ENCODE results near the gene CENPL. TPM values are rescaled to one million over a fixed set of nuclear protein-coding genes. Genes with fewer than 3 reads are reported as not detected.

Gene CENPL
- total and polyA plus RNA-seq, 9 of the 15 experiments (the other 6 are each of a cell fraction or from before 2014, with no cell fraction given) = 33.0 to 52.7 (median 39.7) TPM

DNA sequence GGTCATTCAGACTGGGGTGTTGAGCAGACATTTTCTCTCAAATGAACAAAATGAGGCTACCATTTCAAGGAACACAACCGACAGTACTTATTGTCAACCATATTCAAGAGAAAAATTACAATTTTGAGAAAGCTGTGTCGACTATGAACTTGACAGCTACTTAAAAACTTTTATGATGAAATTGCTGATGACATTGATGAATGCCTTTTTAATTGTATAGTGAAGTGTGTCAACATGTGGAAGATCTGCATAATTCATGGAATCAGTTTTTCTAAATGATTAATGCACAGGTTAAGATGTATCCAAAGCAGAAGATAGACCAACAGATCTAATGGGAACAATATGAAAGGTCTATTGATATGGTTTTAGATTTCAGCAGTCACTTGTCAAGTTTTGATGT is 34.8 kb downstream of the CENPL start (continued):
- TF ChIP-seq, protein P1, sequence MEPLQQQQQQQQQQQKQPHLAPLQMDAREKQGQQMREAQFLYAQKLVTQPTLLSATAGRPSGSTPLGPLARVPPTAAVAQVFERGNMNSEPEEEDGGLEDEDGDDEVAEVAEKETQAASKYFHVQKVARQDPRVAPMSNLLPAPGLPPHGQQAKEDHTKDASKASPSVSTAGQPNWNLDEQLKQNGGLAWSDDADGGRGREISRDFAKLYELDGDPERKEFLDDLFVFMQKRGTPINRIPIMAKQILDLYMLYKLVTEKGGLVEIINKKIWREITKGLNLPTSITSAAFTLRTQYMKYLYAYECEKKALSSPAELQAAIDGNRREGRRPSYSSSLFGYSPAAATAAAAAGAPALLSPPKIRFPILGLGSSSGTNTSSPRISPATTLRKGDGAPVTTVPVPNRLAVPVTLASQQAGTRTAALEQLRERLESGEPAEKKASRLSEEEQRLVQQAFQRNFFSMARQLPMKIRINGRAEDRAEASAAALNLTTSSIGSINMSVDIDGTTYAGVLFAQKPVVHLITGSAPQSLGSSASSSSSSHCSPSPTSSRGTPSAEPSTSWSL (CRISPR knock-in tag; IDR thresholded peaks at IDR 0.05; ENCODE audit: borderline replicate concordance) = no peak
- TF ChIP-seq, protein P2, sequence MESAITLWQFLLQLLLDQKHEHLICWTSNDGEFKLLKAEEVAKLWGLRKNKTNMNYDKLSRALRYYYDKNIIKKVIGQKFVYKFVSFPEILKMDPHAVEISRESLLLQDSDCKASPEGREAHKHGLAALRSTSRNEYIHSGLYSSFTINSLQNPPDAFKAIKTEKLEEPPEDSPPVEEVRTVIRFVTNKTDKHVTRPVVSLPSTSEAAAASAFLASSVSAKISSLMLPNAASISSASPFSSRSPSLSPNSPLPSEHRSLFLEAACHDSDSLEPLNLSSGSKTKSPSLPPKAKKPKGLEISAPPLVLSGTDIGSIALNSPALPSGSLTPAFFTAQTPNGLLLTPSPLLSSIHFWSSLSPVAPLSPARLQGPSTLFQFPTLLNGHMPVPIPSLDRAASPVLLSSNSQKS (CRISPR knock-in tag; IDR thresholded peaks at IDR 0.05) = no peak
- TF ChIP-seq XRCC4 (IDR thresholded peaks at IDR 0.05; ENCODE audit: extremely low read depth, insufficient read depth, insufficient read length) = no peak
- no peak for TF ChIP-seq MTA3 (IDR thresholded peaks at IDR 0.05; ENCODE audit: borderline replicate concordance)
- TF ChIP-seq ZNF764 (CRISPR knock-in tag; IDR thresholded peaks at IDR 0.05; ENCODE audit: low read depth) = no peak
- TF ChIP-seq, protein P3, sequence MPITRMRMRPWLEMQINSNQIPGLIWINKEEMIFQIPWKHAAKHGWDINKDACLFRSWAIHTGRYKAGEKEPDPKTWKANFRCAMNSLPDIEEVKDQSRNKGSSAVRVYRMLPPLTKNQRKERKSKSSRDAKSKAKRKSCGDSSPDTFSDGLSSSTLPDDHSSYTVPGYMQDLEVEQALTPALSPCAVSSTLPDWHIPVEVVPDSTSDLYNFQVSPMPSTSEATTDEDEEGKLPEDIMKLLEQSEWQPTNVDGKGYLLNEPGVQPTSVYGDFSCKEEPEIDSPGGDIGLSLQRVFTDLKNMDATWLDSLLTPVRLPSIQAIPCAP (CRISPR knock-in tag; IDR thresholded peaks at IDR 0.05; ENCODE audit: borderline replicate concordance) = no peak
- no peak for TF ChIP-seq NR4A1 (CRISPR knock-in tag; IDR thresholded peaks at IDR 0.05)
- TF ChIP-seq NR4A1 (tag; IDR thresholded peaks at IDR 0.05) = no peak
